GM12873 (cell line): Measurements from ENCODE around the gene RPL21.

ENCODE experiments used
- CTCF ChIP-seq: IDR thresholded peaks from 2 replicates; pipeline ENCODE4 v1.5.1; 2012; ENCODE audit warnings: low read depth, mild to moderate bottlenecking, moderate library complexity, low read length, control low read depth; ENCODE audit not compliant: insufficient read depth; ENCODE audit errors: missing control alignments

The RPL21 gene

GRCh38 chr13:27219611-27220010 lies 31.7 kb upstream of the RPL21 start:
- TF ChIP-seq CTCF, result no peak

GRCh38 chr13:27226991-27227390 lies 24.4 kb upstream of the RPL21 start:
- no peak for TF ChIP-seq CTCF

GRCh38 chr13:27228131-27228530 lies 23.2 kb upstream of the RPL21 start:
- TF ChIP-seq CTCF, result no peak

GRCh38 chr13:27229642-27230041 lies 21.7 kb upstream of the RPL21 start:
- no peak for TF ChIP-seq CTCF

- TF ChIP-seq CTCF, result no peak
These were observed 17.4 kb upstream of the RPL21 start for GRCh38 chr13:27233964-27234363.

- TF ChIP-seq CTCF, result no peak
These were observed 14.9 kb upstream of the RPL21 start for GRCh38 chr13:27236478-27236877.

- TF ChIP-seq CTCF, result no peak
These were observed 8.7 kb upstream of the RPL21 start for GRCh38 chr13:27242702-27243101.
